Measurements from ENCODE around the gene LIMS1.

The LIMS1 gene

DNA sequence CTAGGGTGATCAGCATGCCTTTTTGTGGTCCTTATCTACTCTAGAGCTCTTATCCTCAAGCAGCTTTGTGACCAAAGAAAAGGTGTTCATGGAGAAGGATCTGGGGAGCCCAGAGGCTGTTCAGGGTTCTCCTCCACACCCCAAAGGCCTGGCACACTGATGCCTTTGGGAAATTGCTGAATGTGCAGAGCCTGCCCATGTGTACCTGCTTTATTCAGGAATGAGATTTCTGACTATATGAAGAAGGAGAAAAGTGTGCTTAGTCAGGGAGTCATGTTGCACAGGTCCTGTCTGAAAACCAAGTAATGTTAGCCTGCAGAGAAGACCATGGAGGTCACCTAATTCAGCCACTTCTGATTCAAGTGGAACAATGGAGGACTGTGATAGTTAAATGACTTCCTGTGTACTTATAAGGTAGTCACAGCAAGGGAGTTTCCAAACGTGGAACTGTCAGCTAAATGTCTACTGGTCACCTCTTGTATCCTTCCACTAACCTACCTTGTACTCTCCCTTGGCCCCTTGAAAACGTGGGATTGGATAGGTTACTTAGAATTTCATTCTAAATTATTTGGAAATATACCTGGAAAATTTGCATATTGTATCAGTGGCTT, 81.3 kb downstream of the LIMS1 start:
- DNase-seq (ENCODE audit: low read depth): no peak

DNA sequence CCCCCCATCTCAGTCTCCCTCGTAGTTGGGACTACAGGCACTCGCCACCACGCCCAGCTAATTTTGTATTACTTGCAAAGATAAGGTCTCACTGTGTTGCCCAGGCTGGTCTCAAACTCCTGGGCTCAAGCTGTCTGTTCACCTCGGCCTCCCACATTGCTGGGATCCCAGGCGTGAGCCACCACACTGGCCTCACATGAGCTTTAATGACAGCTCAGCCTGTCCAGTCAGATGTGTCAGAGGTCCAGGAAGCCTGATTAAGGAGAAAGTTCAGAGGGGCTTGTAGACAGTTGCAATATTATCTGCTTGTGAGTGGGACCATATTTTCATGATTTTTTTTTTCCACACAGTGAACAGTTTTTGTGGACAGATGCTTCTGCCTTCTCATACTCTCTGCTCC, 82.0 kb downstream of the LIMS1 start:
- no peak for DNase-seq (ENCODE audit: low read depth)

DNA sequence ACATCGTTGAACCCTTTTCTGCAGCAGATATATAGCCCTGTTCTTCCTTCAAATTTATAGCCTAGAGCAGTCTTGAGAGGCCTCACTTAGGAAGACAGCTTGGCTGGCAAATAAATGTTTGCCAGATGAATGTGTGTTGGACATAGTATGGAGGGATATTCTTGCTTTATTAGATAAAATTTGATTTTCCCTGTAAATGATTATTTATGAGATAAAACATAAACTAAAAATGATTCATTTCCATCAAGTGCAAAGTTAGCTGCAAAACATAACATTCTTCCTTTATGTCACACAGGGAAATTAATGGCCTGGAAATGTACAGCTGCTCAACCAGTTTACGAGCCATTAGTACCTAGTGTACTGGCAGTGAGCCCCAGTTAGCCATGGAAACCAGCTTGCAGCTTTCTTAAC, 82.5 kb downstream of the LIMS1 start:
- DNase-seq (ENCODE audit: low read depth): peak; percentile 38

DNA sequence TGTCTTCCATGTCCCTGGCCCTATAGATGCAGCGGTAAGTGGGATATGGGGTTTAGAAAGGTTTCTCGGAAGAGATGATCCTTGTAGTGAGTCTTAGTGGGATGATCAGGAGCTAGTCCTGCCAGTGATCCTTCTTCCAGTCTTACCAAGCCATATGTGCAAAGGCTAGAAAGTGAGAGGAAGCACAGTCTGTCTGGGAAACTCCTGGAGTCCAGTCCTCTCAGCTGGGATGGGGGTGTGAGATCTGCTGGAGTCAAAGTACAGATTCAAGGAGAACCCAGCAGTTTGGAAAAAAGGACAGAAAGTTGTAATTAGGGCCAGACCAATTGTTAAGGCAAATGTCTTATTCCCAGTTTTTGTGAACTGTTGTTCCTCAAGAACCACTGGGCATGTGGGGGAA, 83.3 kb downstream of the LIMS1 start:
- DNase-seq (ENCODE audit: low read depth): no peak

DNA sequence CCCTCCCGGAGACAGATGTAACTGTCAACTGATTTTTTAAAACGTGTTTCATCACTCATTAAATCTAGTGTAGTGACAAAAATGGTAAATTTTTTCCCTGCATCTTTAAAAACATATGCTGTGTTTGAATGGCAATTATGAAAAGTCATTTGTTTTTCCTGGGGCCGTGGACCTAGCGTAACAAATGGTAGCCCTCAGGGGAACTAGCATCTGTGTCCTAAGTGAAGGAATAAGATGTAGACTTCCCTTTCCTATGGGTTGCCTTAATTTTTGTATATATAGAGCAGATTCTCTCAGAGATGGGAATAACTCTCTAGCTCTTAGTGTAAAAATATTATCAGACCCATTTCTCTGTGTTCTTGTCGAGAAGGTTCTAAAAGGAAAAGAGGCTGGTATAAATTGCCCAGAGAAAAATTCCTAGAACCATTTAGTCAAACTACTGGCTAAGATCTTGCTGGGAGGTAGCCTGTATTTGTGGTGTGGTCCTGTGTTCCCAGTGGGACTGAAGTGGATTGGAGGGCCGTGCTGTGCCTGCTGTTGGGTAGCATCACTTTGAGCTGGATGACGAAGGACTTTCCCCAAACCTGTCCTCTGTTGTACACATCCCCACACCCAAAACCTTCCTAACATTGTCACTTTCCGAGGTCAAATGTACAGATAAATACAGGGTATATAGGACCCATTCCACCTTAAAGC, 85.8 kb downstream of the LIMS1 start:
- no peak for DNase-seq (ENCODE audit: low read depth)

DNA sequence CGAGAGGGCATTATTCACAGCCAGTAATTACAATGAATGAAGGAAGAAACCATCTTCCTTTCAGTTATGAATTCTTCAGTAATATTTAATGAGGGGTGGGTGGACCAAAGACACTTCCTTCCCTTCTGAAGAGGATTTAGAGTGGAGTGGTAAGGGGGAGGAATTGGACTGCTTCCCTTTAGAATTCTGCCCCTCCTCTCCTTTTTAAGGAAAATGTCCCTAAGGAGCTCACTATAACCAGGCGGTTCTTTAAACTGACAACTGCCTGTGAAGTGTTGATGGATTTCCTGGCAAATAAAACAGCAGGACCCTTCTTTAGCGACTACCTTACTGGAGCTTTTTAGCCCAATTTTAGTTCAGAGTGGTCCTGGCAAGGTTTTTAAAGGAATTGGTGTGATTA, 86.4 kb downstream of the LIMS1 start:
- DNase-seq (ENCODE audit: low read depth): no peak

DNA sequence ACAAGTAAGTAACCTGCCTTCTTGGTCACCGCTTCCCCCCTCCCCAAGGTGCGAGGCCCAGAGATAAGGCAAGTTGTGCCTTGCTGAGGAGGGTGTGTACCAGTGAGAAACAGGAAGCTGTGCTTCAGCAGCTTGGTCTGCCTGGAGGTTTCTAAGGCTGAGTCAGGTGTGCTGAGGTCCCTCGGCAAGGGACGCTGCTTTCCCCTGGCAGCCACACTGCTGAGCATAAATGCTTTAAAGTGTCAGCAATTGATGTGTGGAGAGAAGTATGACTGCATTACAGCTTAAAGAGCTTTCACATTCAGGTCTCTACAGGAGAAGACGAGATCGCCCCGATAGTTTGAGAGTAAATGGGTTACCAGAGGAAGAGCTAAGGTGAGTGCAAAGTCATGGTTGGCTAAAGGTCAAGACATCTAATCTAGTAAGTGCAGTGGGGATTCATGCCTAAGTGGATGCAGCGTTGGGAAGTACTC, 86.9 kb downstream of the LIMS1 start:
- peak; percentile 57 for DNase-seq (ENCODE audit: low read depth)

DNA sequence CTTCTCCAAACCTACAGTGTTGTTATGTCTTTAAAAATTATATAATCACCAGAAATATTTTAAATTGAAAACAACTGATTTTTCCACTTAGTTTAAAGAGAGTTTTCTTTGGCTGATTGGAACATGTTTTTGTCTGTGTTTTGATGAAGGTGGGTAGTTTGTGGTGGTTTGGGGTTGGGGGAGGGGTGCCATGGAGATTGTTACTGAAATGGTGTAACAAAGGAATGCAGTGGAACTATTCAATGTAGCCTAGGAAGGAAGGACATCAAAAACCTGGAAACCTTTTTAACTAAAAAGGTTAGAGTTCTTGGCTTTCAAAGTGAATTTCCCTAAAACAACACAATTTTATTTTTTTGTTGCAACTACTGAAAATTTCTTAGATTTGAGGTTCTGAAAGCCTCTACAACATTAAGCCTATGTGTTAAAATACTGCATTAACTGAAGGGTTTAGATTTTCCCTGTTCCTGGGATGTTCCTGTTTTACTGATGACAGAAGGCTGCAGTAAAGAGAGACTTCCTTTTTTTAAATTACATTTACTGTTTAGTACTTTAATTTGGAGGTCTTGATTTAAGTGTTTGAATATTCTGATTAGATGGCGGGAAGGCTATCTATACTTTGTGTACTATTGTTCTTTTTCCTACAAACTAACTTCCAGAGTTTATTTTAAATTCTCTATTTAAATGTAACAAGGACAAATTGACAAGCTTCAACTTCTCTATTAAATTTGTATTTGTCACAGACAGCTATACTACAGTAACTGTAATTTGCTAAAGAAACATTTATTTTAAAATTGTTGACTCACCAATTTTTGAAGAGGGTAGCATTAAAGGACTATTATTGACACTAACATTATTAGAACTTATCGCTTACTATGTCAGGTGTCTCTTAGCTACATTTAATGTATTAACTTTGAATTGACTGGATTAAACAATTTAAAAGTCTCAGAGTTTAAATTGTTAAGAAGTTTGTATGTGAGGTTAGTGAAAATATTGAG, 87.7 kb downstream of the LIMS1 start:
- no peak for DNase-seq (ENCODE audit: low read depth)

DNA sequence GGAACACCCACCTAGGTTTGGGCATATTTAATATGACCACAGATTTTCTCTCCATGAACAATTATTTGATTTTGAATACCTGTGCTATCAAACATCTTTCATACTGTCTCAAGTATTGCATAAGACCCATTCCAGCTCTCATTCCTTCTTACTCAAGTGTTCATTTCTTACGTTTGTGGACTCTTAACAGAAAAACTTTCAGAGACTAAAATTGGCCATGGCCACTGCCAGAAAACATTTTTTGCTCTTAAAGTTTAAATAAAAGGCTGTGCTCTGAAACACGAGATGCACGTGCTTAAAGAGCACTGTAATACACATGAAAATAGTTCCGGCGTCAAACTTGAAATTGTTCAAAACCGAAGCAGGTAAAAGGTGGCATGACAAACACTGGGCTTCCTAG, 89.3 kb downstream of the LIMS1 start:
- DNase-seq (ENCODE audit: low read depth): peak; percentile 59

DNA sequence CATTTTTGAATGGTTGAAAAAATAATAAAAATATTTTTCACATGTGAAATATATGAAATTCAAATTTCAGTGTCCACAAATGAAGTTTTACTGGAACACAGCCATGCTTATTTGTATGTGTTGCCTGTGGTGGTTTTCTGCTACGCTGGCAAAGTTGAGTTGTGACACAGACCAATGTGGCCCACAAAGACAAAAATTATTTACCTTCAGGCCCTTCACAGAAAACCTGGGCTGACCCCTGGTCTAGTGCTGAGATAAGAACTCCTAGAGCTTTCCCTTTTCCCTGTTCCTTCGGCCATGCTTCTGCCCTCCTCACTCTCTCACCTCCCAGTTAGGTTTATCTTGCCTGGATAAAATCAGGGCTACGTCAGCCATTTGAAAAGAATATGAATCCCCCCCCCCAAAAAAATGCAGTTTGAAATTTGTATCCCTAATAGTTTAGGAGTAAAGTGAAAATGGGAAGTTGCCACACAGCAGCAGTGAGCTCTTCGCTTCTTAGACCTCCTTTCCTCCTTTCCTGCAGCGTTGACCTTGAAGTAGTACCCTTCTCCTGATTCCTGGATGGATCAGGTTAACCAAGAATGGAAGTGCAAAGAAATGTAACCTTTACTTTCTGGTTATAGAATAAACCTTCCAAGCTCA, 91.0 kb downstream of the LIMS1 start:
- no peak for DNase-seq (ENCODE audit: low read depth)

DNA sequence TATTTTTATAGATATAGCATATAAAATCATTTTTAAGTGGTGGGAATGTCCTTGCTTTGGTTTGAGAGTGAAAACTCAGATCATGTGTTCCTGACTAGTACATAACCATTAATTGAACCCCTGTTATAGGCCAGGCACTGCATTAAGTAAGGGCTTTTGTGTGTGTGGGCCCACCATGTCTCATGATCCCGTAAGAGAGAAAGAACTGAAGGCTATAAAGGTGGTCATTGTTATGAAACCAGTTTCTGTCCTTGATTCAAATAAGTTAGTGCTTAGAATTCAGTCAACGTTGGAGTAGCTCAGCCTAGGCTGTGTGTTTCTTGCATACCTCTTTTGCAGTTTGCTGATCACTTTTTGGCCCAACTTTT, 91.5 kb downstream of the LIMS1 start:
- DNase-seq (ENCODE audit: low read depth): no peak

DNA sequence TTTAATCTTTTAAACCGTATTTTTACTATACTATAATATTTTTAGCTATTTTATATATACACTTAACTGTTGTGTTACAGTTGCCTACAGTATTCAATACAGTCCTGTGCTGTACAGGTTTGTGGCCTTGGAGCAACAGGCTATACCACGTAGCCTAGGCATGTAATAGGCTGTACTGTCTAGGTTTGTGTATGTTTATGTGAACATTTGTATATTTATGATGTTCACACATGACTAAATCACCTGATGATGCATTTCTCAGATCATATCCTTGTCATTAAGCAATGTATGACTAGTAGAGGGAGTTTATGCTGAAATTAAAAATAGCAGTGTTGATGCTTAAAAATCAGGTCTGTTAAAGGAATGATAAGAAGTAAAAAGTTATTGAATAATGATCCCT, 92.7 kb downstream of the LIMS1 start:
- no peak for DNase-seq (ENCODE audit: low read depth)

DNA sequence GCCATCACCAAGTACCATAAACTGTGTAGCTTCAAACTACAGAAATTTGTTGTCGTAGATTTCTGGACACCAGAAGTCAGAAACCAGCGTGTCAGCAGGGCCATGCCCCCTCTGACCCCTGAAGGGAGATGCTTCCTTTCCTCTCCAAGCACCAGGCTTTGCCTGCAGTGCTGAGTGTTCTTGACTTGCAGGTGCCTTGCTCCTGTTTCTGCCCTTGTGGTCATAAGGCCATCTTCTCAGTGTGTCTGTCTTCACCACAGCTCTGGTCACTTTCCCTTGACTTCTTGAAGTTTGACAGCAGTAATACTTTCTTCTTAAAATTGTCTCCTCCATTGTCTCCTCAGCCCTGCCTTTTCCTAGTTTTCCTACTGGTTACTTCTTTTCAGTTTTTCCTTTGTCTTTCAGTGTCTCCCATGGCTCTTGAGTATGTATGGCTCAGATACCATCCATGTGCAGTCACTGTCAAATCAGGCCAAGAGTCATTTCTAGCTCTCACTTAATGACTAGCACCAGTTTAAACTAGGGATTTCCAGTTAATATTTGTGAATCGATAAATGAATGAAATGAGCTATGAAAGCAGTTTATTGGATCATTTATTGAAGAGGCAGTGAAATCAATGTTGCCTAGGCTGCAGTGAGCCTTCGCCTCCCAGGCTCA, 93.8 kb downstream of the LIMS1 start:
- DNase-seq (ENCODE audit: low read depth): no peak

DNA sequence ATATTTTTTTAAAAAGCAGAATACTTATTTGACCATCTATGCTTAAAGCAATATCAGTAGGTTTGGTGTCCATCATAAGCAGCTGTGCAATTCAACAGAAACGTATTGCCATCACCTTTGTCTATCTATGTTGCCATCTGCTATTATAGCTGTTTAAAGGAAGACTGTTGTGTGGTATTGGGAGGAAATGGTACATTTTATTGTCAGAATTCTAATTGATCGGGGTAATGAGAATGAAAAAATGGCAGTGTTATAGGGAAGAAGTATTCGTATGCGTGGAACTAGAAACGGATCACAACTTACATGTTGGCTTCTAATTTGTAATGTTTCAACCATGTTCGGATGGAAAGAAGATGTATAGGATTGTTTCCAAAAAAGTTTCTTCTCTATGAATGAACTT, 94.7 kb downstream of the LIMS1 start:
- no peak for DNase-seq (ENCODE audit: low read depth)

DNA sequence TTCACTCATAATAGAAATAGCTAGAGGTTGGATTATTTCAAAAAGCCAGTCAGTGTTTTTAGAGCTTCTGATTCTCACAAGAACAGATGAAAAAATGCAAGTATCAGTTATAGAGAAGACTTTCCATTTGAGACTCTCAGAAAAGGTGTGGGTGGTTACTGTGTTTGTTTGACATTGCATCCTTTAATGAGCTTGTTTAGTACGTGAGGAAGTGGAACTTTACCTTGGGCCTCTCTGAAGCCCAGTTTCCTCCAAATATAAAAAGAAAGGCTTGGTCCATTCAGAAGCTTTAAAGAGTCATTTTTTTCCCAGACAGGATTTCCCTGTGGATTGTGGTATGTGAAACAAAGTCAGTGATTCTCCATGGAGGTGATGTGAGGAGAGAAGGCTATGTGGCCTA, 95.1 kb downstream of the LIMS1 start:
- DNase-seq (ENCODE audit: low read depth): no peak

DNA sequence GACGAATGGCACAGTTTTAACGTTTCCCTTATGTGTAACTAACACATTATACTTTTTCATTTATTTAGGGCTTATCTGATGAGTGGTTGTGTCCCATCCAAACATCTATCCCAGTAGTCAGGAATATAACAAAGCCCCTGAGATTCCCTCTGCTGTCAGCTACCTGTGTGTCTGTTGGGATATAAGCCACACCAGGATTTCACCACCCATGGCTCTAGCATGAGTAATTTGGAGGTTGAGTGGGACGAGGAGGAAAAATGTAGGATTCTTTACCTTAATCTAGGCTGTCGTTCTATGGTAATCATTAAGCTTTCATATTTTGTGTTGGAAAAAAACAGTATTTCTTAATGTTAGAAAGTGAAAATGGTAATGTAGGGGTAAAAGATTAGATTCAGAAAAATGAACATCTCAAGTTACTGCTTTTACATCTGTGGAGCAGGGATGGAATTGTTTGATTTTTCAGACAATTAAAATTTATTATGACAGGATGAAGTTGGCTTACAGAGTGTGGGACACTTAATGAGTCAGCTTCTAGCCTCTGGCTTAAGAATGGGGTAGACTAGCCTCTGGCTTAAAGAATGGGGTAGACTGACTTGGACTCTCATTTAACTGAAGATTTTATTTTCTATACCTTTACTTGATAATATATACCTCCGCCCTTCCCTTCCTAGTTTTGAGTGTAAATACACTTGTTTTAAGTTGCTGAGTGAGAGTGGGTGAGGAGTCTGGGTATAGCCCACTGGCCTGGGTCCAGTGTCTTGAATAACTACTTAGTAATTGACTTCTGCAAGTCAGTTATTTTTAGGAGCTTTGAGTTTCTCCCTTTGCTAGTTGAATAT, 96.5 kb downstream of the LIMS1 start:
- peak; percentile 44 for DNase-seq (ENCODE audit: low read depth)

DNA sequence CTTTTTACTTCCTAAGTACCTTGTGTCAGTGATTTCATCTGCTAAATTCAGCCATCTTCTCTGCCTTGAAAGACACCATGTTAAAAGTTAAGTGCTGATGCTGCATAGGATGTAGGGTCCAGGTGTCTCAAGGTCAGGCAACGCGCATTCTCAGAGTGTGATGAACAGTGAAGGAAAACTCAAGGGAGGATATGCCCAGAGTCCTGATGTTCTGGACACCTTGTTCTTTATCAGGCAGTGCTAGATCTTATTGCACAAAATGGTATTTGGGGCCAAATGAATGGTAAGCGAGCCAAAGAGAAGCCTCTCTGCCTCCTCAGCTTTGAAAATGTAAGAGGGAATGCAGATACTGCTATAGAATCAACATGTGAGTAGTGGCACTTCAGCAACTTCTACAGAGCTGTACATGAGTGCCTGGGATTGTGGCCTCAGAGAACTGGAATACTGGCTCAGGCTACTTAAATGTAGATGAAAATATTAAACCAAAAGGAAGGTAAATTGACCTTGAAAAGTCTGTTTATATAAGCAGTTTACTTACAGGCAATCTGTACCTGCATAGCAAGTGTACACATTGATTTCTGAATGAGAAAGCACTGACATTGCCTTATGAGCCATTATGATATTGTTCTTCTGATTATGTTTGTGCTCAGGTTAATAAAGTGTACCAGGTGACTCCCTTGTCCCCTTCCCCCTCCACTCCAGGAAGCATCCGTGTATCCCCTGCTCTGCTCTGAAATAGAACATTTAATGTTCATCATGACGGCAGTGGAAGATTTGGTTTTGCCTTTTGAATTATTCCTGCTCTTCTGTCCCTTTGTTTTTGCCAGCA, 98.3 kb downstream of the LIMS1 start:
- DNase-seq (ENCODE audit: low read depth): no peak

DNA sequence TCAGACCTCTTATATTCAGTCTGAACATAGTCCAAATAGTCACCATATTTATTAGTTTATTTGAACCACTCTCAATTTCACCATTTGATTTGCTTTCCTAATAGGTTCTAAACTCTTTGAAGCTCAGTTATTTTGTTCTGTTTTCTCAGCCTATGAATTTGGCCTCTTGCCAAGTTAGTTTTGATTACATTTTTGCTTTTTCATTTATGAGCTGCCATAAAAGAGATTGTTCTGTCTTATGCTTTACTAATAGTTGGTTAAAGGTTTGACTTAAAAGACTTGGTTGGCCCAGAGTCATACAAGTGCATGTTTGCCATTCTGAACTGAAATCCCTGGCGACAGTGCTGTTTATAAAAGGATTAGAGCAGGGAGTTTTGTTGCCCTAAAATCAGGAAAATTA, 99.1 kb downstream of the LIMS1 start:
- DNase-seq (ENCODE audit: low read depth): no peak

DNA sequence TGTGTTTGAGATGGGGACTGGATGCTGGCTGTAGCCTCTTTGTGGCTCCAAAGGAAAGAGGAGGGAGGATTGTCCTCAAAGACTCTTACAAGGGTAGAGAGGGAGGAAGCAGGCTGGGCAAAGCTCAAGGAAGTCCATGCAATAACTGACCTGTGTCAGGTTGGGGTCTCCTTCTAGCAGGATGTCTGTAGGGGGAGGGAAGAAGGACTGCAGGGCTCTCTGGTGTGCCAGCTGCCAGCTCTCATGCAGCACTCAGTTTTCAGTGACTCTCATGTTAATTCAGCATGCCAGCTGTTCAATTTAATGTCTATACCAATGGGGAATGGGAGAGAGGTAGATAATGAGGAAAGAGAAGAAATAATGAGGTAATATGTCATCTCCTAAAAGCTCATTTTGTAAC, 99.7 kb downstream of the LIMS1 start:
- no peak for DNase-seq (ENCODE audit: low read depth)

DNA sequence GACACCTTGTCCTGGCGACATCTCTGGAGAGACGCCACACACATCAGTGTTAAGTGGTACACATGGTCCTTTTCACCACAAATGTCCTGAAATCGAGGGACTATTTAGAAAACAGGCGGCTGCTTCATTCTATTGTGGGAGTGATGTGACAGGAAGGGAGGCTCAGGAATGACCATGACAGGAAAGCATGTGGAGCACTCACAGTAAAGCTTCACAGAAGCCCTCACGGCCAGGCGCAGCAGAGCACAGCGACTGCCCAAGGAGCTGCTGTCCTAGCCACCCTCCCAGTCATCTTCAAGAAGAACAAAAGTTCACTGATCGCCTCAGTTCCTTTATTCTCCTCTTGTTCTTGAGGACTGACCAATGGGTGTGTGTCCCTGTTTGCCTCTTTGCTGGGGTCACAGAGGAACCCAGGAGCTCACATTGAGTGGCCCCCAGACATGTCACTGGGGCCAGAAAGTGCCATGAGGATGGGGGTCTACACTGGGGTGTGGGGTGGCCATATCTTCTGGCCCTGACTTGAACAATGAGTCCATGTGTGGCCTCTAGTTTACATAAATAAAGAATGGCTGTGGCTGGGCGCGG, 100.4 kb downstream of the LIMS1 start:
- DNase-seq (ENCODE audit: low read depth): no peak
